Measurements from ENCODE around the gene NSF.

Gene NSF

DNA sequence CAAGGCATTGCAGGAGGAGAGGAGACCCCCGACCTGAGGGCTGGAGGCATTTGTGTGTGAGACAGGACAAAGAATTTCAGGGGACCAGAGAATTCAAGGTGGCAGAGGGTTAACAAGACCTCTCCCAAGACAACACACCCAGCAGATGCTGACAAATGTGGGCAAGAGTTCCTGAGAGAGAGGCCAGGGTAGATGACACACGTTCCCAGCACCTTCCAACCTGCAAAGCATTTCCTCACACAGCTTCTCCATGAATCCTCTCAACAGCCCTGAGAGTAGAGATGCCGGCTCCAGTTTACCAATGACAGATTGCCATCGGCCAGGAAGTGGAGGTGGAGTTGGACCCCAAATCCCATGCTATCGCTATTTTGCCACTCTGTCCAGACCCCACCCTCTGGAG, 203.1 kb downstream of the NSF start:
- no peak overlapping the region for H3K4me3 ChIP-seq (replicated peaks in 1 of 2; ENCODE audit: low read depth in 2 of 2, low read length in 2 of 2)
- no peak for DNase-seq (ENCODE audit: low read depth in 2 of 2)
- TF ChIP-seq, protein P1, sequence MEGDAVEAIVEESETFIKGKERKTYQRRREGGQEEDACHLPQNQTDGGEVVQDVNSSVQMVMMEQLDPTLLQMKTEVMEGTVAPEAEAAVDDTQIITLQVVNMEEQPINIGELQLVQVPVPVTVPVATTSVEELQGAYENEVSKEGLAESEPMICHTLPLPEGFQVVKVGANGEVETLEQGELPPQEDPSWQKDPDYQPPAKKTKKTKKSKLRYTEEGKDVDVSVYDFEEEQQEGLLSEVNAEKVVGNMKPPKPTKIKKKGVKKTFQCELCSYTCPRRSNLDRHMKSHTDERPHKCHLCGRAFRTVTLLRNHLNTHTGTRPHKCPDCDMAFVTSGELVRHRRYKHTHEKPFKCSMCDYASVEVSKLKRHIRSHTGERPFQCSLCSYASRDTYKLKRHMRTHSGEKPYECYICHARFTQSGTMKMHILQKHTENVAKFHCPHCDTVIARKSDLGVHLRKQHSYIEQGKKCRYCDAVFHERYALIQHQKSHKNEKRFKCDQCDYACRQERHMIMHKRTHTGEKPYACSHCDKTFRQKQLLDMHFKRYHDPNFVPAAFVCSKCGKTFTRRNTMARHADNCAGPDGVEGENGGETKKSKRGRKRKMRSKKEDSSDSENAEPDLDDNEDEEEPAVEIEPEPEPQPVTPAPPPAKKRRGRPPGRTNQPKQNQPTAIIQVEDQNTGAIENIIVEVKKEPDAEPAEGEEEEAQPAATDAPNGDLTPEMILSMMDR (IDR thresholded peaks at IDR 0.05; ENCODE audit: low read depth, low read length), result no peak

DNA sequence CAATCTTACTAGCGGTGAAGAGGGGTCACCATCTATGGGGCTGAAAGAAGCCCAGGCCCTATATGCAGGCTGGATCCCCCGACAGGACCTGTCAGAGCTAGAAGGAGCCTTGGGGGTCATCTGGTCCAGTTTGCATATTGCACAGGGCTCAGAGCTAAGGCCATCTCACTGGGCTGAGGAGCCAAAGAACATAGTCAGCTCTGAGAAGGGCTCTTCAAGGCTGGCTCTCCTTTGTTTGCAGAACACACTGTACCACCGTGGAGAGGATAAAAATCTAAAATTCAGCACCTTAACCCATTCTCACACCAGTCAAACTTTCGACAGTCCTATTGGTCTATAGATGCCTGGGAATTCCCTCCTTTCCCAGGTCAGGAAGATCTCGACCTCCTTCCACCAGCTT, 203.8 kb downstream of the NSF start:
- DNase-seq (ENCODE audit: low read depth in 2 of 2), result no peak

DNA sequence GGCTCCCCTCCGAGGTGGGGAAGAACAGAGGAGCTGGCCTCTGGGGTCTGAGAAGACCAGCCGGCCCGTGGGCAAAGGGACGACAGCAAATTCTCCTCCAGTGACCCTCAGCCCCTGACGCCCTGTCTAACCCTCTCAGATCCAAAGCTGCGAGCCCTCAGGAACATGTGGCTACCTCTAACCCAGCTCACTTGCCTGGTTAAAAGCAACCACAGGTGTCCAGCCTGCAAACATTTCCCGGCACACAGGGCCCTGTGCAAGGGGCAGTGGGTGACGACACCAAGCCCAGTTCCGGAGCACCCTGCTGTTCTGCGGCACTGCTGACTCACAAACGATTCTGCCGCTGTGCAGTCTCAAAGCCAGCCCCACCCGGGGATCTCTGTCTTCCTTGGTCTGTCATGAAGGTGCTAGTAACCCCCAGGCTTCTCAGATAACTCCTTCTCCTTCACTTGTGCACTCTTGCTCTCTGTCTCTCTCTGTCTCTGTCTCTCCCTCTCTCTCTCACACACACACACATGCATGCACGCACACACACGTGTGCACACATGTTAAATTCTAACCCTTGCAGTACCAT, 205.0 kb downstream of the NSF start:
- TF ChIP-seq, protein P1 (IDR thresholded peaks at IDR 0.05; ENCODE audit: low read depth, low read length), result no peak
- no peak overlapping the region for H3K4me3 ChIP-seq (replicated peaks in 1 of 2; ENCODE audit: low read depth in 2 of 2, low read length in 2 of 2)
- DNase-seq (ENCODE audit: low read depth in 2 of 2), result peak in 1 of 2 donors; percentile 32

More for the DNA sequence above, 203.8 kb downstream of the NSF start:
- TF ChIP-seq, protein P1 (IDR thresholded peaks at IDR 0.05; ENCODE audit: low read depth, low read length), result no peak
- H3K4me3 ChIP-seq (replicated peaks in 1 of 2; ENCODE audit: low read depth in 2 of 2, low read length in 2 of 2), result no peak overlapping the region

DNA sequence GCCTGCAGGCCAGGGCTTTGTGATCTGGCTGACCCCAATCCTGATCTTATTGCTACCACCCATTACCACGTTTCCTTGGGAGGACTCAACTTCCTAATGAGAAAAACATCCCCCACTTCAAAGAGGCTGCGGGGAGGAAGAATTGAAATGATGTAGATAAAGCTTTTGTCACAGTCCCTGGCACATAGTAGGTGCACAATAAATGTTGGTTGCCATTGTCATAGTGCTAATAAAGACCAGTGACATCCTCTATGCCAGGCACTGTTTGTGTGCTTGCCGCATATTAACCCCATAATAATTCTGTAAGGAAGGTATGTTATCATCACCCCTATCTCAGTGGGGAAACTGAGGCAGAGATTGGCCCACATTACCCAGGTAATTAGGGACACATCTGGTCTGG, 205.6 kb downstream of the NSF start:
- H3K4me3 ChIP-seq (replicated peaks in 1 of 2; ENCODE audit: low read depth in 2 of 2, low read length in 2 of 2), result no peak overlapping the region
- DNase-seq (ENCODE audit: low read depth in 2 of 2), result no peak
- TF ChIP-seq, protein P1 (IDR thresholded peaks at IDR 0.05; ENCODE audit: low read depth, low read length), result no peak

DNA sequence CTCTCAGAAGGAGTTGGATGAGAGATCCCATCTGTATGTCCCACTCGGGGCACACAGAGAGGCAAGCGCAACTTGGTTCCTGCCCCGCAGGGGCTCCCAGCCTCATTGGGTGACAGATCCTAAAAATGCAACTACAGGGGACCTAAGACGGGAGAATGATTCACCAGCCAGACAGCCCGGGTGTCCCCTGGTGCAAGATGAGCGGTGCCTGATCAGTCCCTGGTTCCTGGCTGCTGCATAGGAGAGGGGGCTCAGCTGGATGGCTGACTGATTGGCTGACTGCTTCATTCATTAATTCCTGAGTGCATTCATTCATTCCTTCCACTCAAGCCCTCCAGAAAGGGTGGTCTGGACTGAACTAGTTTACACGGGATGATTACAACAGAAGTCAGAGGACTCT, 206.1 kb downstream of the NSF start:
- H3K4me3 ChIP-seq (replicated peaks in 1 of 2; ENCODE audit: low read depth in 2 of 2, low read length in 2 of 2), result no peak overlapping the region
- TF ChIP-seq, protein P1 (IDR thresholded peaks at IDR 0.05; ENCODE audit: low read depth, low read length), result no peak
- no peak for DNase-seq (ENCODE audit: low read depth in 2 of 2)

DNA sequence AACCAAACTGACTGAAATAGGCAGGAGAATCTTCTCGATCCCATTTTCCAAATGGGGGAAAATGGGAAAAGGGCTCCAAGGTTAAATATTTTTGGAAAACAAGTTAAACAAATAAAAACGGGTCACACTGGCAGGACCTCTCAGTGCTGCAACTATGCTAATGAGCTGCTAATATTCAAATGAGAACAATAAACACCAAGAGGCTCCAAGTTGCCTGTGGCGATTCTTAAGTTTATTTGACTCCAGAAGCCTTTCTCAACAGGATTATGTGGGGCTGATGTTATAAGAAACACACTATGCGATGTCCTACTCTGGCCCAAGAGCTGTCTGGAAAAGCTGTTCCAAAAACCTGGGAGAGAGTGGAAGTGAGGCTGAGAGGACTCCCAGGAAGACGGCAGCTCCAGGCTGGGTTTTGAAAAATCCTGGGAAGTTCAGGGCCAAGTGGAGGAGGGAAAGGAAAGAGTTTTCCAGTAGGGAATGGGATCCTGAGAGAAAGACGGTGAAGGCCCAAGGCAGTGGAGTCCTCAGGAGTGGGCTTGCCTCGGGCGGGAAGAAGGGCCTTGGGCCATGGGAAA, 206.6 kb downstream of the NSF start:
- no peak overlapping the region for H3K4me3 ChIP-seq (replicated peaks in 1 of 2; ENCODE audit: low read depth in 2 of 2, low read length in 2 of 2)
- no peak for DNase-seq (ENCODE audit: low read depth in 2 of 2)
- TF ChIP-seq, protein P1 (IDR thresholded peaks at IDR 0.05; ENCODE audit: low read depth, low read length), result no peak

DNA sequence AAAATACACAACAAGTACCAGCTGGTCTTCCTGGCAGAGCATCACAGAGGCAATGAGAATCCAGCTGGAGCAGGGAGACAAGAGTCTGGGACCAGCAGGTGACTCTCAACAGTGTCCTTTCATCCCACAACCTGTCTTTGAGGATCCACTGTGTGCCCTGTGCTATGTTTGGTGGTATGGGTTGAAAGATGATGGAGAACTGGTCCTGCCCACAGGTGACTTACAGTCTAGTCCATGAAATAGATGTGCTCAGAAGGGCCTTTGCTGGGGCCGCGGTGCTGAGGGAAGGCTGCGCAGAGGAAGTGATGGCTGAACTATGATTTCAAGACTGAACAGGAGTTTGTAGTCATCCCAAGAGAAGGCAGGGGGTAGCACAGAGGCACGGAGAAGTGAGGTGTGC, 210.1 kb downstream of the NSF start:
- no peak overlapping the region for H3K4me3 ChIP-seq (replicated peaks in 1 of 2; ENCODE audit: low read depth in 2 of 2, low read length in 2 of 2)
- TF ChIP-seq, protein P1 (IDR thresholded peaks at IDR 0.05; ENCODE audit: low read depth, low read length), result no peak
- DNase-seq (ENCODE audit: low read depth in 2 of 2), result no peak

Data from cardiac fibroblast (primary cell).